Thymus (tissue), 11 donors: ENCODE results near the gene GRID1. TPM values are rescaled to one million over a fixed set of nuclear protein-coding genes. Genes with fewer than 3 reads are reported as not detected.

Experiments used
- DNase-seq, 9 donors: peaks; one replicate each; pipeline ENCODE4 v3.0.0-alpha.2; 2013; ENCODE audit warnings: low spot score in 9 of 9, low read depth in 6 of 9, missing footprints in 1 of 9
- H3K27ac ChIP-seq, 2 donors: one replicate each; pipeline ENCODE4 v1.5.1; 2013; ENCODE audit warnings: control low read depth in 1 of 2, low read depth in 1 of 2, low read length in 1 of 2, mild to moderate bottlenecking in 1 of 2, moderate library complexity in 1 of 2
- H3K27me3 ChIP-seq, 2 donors: one replicate each; pipeline ENCODE4 v1.5.1; 2013; ENCODE audit warnings: low read length in 1 of 2; ENCODE audit not compliant: control insufficient read depth in 2 of 2, insufficient read depth in 1 of 2
- H3K36me3 ChIP-seq, 2 donors: one replicate each; pipeline ENCODE4 v1.5.1; 2013; ENCODE audit warnings: low read length in 1 of 2, mild to moderate bottlenecking in 1 of 2, moderate library complexity in 1 of 2; ENCODE audit not compliant: control insufficient read depth in 2 of 2, insufficient read depth in 2 of 2
- H3K4me1 ChIP-seq, 2 donors: one replicate each; pipeline ENCODE4 v1.5.1; 2013; ENCODE audit warnings: low read length in 2 of 2; ENCODE audit not compliant: control insufficient read depth in 2 of 2, insufficient read depth in 2 of 2
- H3K4me3 ChIP-seq, 2 donors: one replicate each; pipeline ENCODE4 v1.5.1; 2013; ENCODE audit warnings: low read length in 2 of 2, control low read depth in 1 of 2, mild to moderate bottlenecking in 1 of 2
- H3K9me3 ChIP-seq, 2 donors: one replicate each; pipeline ENCODE4 v1.5.1; 2013; ENCODE audit warnings: low read length in 1 of 2, mild to moderate bottlenecking in 1 of 2; ENCODE audit not compliant: control insufficient read depth in 2 of 2, insufficient read depth in 1 of 2
- WGBS: extraction: QIAGEN DNeasy Blood & Tissue Kit; methylation state at CpG from one replicate; pipeline ENCODE4 v1.1.7; 2013; 5-methylcytosine and 5-hydroxymethylcytosine counted together
- polyA plus RNA-seq: library from polyadenylated mRNA; stranded (reverse); fragments of 200-250 nt; gene quantifications from one replicate; pipeline ENCODE4 v1.2.3, GENCODE V29; 2013
- total RNA-seq: library from RNA; stranded (reverse); fragments of 120-200 nt; gene quantifications from one replicate; pipeline ENCODE4 v1.2.4, GENCODE V29; 2013
- donor health status: healthy.

Gene GRID1
- total and polyA plus RNA-seq, 2 donors = 0.33 to 0.46 TPM

- WGBS = 79% methylated on average over 5 of the region's 5 CpGs
- Histone ChIP-seq H3K27ac (no peak overlapping the region), H3K27me3 (no peaks in the 10 kb centered on the region), H3K4me1 (no peaks in the 10 kb centered on the region), H3K9me3 (no peaks in the 10 kb centered on the region), H3K36me3 (no peaks in the 10 kb centered on the region), H3K4me3 (no peak overlapping the region)
- no peak for DNase-seq
Measured at GRCh38 chr10:86215712-86216111, 150.9 kb downstream of the GRID1 start.

- WGBS = 93% methylated on average over 4 of the region's 4 CpGs
- Histone ChIP-seq H3K4me1 (no peaks in the 10 kb centered on the region), H3K27me3 (no peaks in the 10 kb centered on the region), H3K4me3 (no peak overlapping the region), H3K36me3 (no peaks in the 10 kb centered on the region), H3K27ac (no peak overlapping the region), H3K9me3 (no peaks in the 10 kb centered on the region)
- no peak for DNase-seq
Measured at GRCh38 chr10:86215046-86215445, 151.5 kb downstream of the GRID1 start.

DNA sequence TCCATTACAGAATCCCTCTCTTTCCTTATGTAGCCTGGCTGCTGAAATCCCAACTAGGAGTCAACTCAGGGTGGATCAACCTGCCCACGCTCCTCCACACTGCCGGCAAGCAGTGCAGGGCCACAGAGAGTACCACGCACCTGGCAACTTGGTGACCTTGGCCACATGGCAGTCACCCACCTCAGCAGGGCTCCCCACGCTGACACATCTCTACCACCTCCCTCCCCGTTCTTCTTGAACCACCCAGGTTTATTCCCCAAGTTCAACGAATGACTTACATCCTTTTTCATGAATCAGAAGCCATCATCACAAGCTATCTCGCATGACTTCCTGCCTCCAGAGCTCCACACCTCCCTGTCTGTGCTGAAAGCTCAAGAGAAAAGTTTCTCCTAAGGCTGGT lies 153.4 kb downstream of the GRID1 start:
- H3K9me3 ChIP-seq = no peaks in the 10 kb centered on the region
- no peaks in the 10 kb centered on the region for H3K4me1 ChIP-seq
- no peak for DNase-seq
- WGBS = 88% methylated on average over 7 of the region's 7 CpGs
- no peaks in the 10 kb centered on the region for H3K27me3 ChIP-seq
- no peak overlapping the region for H3K4me3 ChIP-seq
- no peak overlapping the region for H3K27ac ChIP-seq
- no peaks in the 10 kb centered on the region for H3K36me3 ChIP-seq

DNA sequence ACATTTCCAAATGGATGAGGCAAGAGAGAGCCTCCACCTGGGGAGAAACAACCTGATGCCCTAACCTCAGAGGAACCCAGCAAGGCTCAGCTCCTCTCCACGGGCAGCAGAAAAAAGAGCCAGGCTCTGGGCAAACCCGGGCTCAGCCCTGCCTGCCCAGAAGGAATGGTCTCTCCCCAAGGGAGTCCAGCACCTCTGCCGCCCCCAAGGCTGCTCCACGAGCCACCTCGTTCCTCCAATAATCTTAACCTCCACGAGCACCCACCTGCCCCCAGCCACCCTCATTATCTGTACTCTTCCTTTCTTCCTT lies 154.2 kb downstream of the GRID1 start:
- no peaks in the 10 kb centered on the region for H3K27me3 ChIP-seq
- H3K9me3 ChIP-seq = no peaks in the 10 kb centered on the region
- no peak overlapping the region for H3K27ac ChIP-seq
- 91% methylated on average over 6 of the region's 6 CpGs for WGBS
- no peaks in the 10 kb centered on the region for H3K4me1 ChIP-seq
- no peak for DNase-seq
- no peak overlapping the region for H3K4me3 ChIP-seq
- no peaks in the 10 kb centered on the region for H3K36me3 ChIP-seq

GRCh38 chr10:86211691-86212390 lies 154.8 kb downstream of the GRID1 start:
- H3K27ac ChIP-seq = no peak overlapping the region
- H3K4me3 ChIP-seq = no peak overlapping the region
- H3K9me3 ChIP-seq = no peaks in the 10 kb centered on the region
- WGBS = 87% methylated on average over 8 of the region's 8 CpGs
- no peaks in the 10 kb centered on the region for H3K27me3 ChIP-seq
- no peaks in the 10 kb centered on the region for H3K4me1 ChIP-seq
- H3K36me3 ChIP-seq = no peaks in the 10 kb centered on the region
- DNase-seq = no peak

GRCh38 chr10:86210416-86210815 lies 156.2 kb downstream of the GRID1 start:
- DNase-seq = no peak
- no peaks in the 10 kb centered on the region for H3K9me3 ChIP-seq
- H3K4me1 ChIP-seq = no peaks in the 10 kb centered on the region
- WGBS = 90% methylated on average over 10 of the region's 10 CpGs
- H3K4me3 ChIP-seq = no peak overlapping the region
- H3K27me3 ChIP-seq = no peaks in the 10 kb centered on the region
- no peak overlapping the region for H3K27ac ChIP-seq
- H3K36me3 ChIP-seq = no peaks in the 10 kb centered on the region

DNA sequence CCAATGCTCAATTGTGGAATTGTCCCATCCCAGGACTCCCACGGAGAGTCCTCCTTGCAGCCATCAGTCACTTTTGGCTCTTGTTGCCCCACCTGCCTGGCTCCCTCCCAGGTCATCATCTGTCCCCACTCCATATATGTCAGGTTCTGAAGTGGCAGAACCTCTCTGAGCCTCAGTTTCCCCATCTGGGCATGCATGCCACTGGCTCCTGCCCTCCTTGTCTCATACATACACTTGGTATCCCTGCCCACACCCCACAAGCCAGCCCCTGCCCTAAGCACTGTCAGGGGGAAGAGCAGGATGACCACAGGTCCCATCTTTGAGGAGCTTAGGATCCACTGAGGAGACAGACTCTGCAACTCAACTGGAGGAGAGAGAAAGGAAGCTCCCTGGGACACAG lies 156.9 kb downstream of the GRID1 start:
- no peak overlapping the region for H3K27ac ChIP-seq
- H3K27me3 ChIP-seq = no peaks in the 10 kb centered on the region
- 89% methylated on average over 1 of the region's 1 CpG for WGBS
- H3K9me3 ChIP-seq = no peaks in the 10 kb centered on the region
- H3K4me1 ChIP-seq = no peaks in the 10 kb centered on the region
- no peak for DNase-seq
- H3K36me3 ChIP-seq = no peaks in the 10 kb centered on the region
- no peak overlapping the region for H3K4me3 ChIP-seq

DNA sequence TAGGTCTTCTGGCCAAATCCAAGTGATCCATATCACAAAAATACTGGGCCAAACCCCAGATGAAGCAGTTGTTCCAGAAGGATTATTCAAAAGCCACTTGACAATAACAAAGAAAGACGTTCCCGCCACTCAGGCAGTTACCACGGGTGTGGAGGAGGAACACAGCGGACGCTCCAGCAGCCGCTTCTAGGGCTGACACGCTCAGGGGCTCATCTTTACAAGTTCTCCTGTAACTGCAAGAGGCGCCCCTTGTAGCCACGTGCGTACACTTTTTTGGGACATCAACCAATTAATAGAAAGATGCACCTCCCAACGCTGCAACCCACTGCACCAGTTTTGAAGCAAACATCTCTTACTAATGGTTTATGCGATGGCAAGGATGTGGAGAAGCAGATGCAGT lies 159.4 kb downstream of the GRID1 start:
- Histone ChIP-seq H3K27ac (no peak overlapping the region), H3K9me3 (no peaks in the 10 kb centered on the region), H3K36me3 (no peaks in the 10 kb centered on the region), H3K4me1 (no peaks in the 10 kb centered on the region), H3K4me3 (no peak overlapping the region), H3K27me3 (no peaks in the 10 kb centered on the region)
- 97% methylated on average over 12 of the region's 12 CpGs for WGBS
- no peak for DNase-seq

DNA sequence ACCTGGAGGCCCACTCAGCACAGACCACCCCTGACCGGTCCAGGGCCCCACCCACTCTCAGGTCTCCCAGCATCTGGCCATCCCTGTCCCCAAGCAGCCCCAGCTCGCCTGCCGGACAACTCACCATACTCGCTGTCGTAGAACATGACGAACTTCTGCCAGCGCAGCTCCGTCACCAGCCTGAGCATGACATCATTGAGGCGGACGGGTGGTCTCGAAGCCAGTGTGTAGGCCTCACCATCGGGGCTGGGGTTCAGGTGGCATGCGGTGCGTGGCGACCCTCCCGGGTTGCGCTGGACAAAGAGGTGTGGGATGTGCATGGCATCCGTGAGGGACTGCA lies 160.4 kb downstream of the GRID1 start:
- Histone ChIP-seq H3K36me3 (no peaks in the 10 kb centered on the region), H3K4me1 (no peaks in the 10 kb centered on the region), H3K9me3 (no peaks in the 10 kb centered on the region), H3K4me3 (no peak overlapping the region), H3K27ac (no peak overlapping the region), H3K27me3 (no peaks in the 10 kb centered on the region)
- DNase-seq = no peak
- WGBS = 97% methylated on average over 18 of the region's 18 CpGs
